NB4 (cell line): Measurements from ENCODE around the gene WDR86.

Experiments used
- POLR2A ChIP-seq: IDR thresholded peaks from 2 replicates; pipeline ENCODE4 v1.6.1; 2011; ENCODE audit warnings: mild to moderate bottlenecking; ENCODE audit not compliant: insufficient read length; ENCODE audit errors: extremely low read depth
- TF ChIP-seq, protein P1 (sequence below): IDR thresholded peaks from one replicate; pipeline ENCODE4 v1.5.1; 2012; ENCODE audit warnings: low read depth, low read length

DNA sequence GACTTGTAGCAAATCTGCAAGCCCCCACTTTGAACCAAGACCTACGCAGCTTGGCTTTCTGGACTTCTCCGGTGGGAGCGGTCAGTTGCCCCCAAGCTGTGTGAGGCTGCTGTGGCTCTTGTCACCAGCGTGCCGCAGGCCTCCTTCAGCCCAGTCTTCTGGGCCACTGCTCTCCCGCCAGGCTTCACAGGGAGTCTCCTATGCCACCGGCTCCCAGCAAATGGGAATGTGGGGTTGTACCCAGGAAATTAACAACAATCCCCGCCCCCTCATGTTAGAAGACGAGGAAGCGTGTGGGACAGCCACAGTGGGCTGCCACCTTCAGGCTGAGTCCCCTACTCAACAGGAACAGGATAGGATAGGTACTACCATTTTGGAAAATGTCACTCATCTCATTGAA lies 4.2 kb downstream of the WDR86 start:
- TF ChIP-seq, protein P1, sequence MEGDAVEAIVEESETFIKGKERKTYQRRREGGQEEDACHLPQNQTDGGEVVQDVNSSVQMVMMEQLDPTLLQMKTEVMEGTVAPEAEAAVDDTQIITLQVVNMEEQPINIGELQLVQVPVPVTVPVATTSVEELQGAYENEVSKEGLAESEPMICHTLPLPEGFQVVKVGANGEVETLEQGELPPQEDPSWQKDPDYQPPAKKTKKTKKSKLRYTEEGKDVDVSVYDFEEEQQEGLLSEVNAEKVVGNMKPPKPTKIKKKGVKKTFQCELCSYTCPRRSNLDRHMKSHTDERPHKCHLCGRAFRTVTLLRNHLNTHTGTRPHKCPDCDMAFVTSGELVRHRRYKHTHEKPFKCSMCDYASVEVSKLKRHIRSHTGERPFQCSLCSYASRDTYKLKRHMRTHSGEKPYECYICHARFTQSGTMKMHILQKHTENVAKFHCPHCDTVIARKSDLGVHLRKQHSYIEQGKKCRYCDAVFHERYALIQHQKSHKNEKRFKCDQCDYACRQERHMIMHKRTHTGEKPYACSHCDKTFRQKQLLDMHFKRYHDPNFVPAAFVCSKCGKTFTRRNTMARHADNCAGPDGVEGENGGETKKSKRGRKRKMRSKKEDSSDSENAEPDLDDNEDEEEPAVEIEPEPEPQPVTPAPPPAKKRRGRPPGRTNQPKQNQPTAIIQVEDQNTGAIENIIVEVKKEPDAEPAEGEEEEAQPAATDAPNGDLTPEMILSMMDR = no peak
- TF ChIP-seq POLR2A = no peak
